Transverse colon (tissue), 3 donors: ENCODE data around the gene TMEM53.

Source experiments
- POLR2A ChIP-seq: fragments of 450-650 bp; IDR thresholded peaks from one replicate; pipeline ENCODE4 v1.6.1; 2016; ENCODE audit warnings: antibody characterized with exemption, mild to moderate bottlenecking, moderate library complexity
- POLR2AphosphoS5 ChIP-seq, 3 donors: sonication (generic); formaldehyde crosslinking; IDR thresholded peaks; one replicate each; pipeline ENCODE4 v1.6.1; 2016; ENCODE audit warnings: antibody characterized with exemption in 3 of 3

DNA sequence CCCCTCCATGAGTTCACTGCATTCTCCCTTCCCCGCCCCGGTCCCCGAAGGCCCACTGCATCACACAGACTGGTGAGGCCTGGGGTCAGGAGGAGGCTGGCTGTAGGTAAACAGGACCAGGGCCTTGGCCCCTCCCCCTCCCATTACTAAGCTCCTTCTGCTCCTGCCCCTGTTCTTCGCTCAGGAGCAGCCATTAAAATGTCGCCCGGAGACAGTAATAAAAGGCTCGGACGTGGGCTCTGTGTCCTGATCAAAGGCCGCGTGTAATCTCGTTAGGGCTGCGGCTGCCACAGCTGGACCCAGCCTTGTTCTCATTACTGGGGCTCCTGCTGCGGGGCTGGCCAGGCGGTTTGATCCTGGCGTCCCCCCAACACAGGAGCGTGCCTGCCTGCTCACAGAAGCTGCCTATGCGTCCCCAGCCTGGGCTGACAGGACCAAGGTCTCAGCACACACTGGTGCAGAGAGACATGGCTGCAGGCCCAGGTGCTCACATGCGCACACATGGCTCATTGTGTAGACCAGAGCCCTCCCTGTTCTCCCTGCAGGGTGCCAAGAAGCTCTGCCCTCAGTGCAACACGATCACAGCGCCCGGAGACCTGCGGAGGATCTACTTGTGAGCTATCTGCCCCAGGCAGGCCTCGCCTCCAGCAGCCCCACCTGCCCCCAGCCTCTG lies 24.0 kb downstream of the TMEM53 start:
- TF ChIP-seq POLR2A (no peak), POLR2AphosphoS5 (IDR thresholded peaks at IDR 0.05) (no peak)
